H1 (cell line): Measurements from ENCODE around the gene UVRAG. TPM values are rescaled to one million over a fixed set of nuclear protein-coding genes. Genes with fewer than 3 reads are reported as not detected.

Experiments used
- ASH2L ChIP-seq: fragments of 200-600, 300-600 bp; sonication (generic); IDR thresholded peaks from one replicate; pipeline ENCODE4 v1.7.1; 2017; ENCODE audit warnings: low read length
- CTCF ChIP-seq, 3 experiments: IDR thresholded peaks; 1 replicate in 2 of 3; 2 replicates in 1 of 3; pipeline versions ENCODE4 v1.5.1 to v1.6.1; 2011; ENCODE audit warnings: low read length in 3 of 3, mild to moderate bottlenecking in 3 of 3, inconsistent platforms in 2 of 3, low read depth in 1 of 3, moderate library complexity in 1 of 3; ENCODE audit not compliant: insufficient read depth in 1 of 3; ENCODE audit errors: control extremely low read depth in 1 of 3
- HDAC2 ChIP-seq, 2 experiments: fragments of 300-600 bp in 1 of 2; sonication (generic) in 1 of 2; IDR thresholded peaks; 2 replicates each; pipeline ENCODE4 v1.6.1; 2011 to 2012; ENCODE audit warnings: low read depth in 2 of 2, low read length in 2 of 2, mild to moderate bottlenecking in 2 of 2, moderate library complexity in 2 of 2, borderline replicate concordance in 1 of 2, inconsistent platforms in 1 of 2
- JUN ChIP-seq: IDR thresholded peaks from 2 replicates; pipeline ENCODE4 v1.6.1; 2011; ENCODE audit warnings: low read depth, mild to moderate bottlenecking, improper control_type of control experiment, low read length
- MAFK ChIP-seq: IDR thresholded peaks from 2 replicates; pipeline ENCODE4 v1.6.1; 2012; ENCODE audit warnings: low read depth, mild to moderate bottlenecking, improper control_type of control experiment, low read length
- POLR2AphosphoS5 ChIP-seq: IDR thresholded peaks from 2 replicates; pipeline ENCODE4 v1.6.1; 2011; ENCODE audit warnings: low read depth, low read length
- POU5F1 ChIP-seq: IDR thresholded peaks from 2 replicates; pipeline ENCODE4 v1.6.1; 2011; ENCODE audit warnings: low read depth, mild to moderate bottlenecking, low read length, moderate library complexity
- RAD21 ChIP-seq, 2 experiments: IDR thresholded peaks in 1 of 2; conservative IDR thresholded peaks in 1 of 2; 2 replicates each; pipeline ENCODE4 v1.6.1; 2011; ENCODE audit warnings: low read depth in 2 of 2, low read length in 2 of 2, improper control_type of control experiment in 1 of 2, inconsistent platforms in 1 of 2, mild to moderate bottlenecking in 1 of 2, moderate library complexity in 1 of 2
- SAP30 ChIP-seq: fragments of 300-600 bp; sonication (generic); IDR thresholded peaks from 2 replicates; pipeline ENCODE4 v1.7.1; 2012; ENCODE audit warnings: low read length, moderate library complexity, mild to moderate bottlenecking, inconsistent platforms; ENCODE audit not compliant: insufficient read depth, insufficient replicate concordance
- polyA plus RNA-seq, 7 experiments: library from polyadenylated mRNA; depleted of rRNA in 3 of 7; stranded (reverse) in 5 of 7; unstranded in 2 of 7; fragments of >200 nt in 5 of 7; fragments of 200-250 nt in 2 of 7; gene quantifications; 1 replicate in 5 of 7; 2 replicates in 1 of 7; 4 replicates in 1 of 7; pipeline versions ENCODE4 v1.2.1 to v1.2.3, GENCODE V29; 2011 to 2013; ENCODE audit warnings: missing spikeins in 2 of 7, mixed read lengths in 2 of 7
- total RNA-seq: library from RNA; stranded (reverse); fragmentation: NEBNext Ultra II Directional; extraction: Animal tissue kit (Norgen Biotek cat#: 25700); gene quantifications from 2 replicates; pipeline ENCODE4 v1.2.1, GENCODE V29; 2021

UVRAG gene
- total and polyA plus RNA-seq, 2 of the 8 experiments (the other 6 are each of a cell fraction or from before 2014, with no cell fraction given) = 5.5 to 14.7 TPM

DNA sequence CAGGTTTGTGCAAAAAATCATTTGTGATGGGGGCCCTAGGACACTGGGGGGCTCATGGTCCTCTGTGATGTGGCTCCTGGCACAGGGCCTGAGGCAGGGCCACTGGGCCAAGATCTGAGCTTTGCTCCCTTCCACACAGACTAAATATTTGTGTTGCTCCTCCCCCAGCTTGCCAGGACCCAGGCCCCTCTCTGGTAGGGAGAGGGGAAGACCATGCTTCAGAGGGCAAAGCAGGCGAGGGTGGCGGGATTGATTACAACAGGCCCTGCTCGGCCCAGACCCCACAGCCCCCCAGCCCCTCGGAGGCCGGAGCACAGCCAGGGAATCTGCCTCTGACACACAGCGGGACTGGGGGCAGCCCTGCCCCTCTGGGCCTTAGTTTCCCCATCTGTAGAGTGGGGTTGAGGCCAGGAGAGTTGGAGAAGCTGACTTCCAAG, 362.3 kb downstream of the UVRAG start (continued):
- TF ChIP-seq CTCF (IDR thresholded peaks at IDR 0.05; ENCODE audit: control extremely low read depth in 1 of 3, insufficient read depth in 1 of 3, low read depth in 1 of 3, low read length in 3 of 3) (no peak), POU5F1 (no peak), JUN (no peak), MAFK (no peak), POLR2AphosphoS5 (no peak), SAP30 (no peak), HDAC2 (IDR thresholded peaks at IDR 0.05; ENCODE audit: borderline replicate concordance in 1 of 2, low read depth in 2 of 2, low read length in 2 of 2) (no peak), RAD21 (IDR thresholded peaks at IDR 0.05 in 1 of 2, conservative IDR thresholded peaks at IDR 0.05 in 1 of 2; ENCODE audit: low read depth in 2 of 2, low read length in 2 of 2) (no peak), ASH2L (no peak)
